HG03025 (cell line): ENCODE results near the gene ANXA2R.
"Not testable (repeated sequence)": the region's sequence is repeated elsewhere in the genome, so short reads cannot be mapped to it uniquely, and the experiment has no call there.

Source experiments
- ATAC-seq: cut with Tn5 transposase; IDR thresholded peaks from one replicate; pipeline ENCODE4 v1.9.1; 2021; ENCODE audit warnings: mild to moderate bottlenecking, moderate library complexity; ENCODE audit not compliant: unreplicated experiment, low FRiP score

The ANXA2R gene

GRCh38 chr5:43036856-43037635 is 3.1 kb downstream of the ANXA2R start:
- ATAC-seq, result no peak

DNA sequence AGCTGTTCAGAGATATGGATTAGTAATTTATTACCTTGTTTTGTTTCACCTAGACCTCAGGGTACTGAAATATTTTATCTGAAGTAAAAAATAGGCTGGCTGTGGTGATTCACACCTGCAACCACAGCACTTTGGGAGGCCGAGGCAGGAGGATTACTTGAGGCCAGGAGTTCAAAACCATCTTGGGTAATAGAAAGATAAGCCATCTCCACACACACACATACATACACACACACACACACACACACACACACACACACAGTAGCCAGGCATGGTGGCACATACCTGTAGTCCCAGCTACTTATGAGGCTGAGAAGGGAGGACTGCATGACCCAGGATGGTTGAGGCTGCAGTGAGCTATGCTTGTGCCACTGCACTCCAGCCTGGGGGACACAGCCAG is 3.7 kb downstream of the ANXA2R start:
- ATAC-seq, result no peak

DNA sequence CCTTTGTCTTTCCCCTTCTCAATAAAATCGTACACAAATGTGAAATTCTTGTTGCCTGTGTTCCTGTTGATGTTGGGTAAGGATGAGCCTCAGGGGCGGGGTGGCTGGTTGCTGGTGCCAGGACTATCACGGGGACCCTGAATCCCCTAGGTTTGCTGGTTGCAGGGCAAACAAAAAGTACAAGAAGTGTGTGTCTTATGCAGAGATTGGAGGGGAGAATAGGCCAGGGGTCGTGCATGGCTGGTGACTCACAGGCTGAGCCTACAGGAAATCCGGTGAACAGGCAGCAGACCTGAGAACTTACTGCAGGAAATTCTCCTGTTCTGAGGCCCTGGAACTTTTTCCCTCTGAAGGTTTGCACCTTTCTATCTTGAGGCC is 5.5 kb downstream of the ANXA2R start:
- ATAC-seq, result no peak

- ATAC-seq, result no peak
Observed at GRCh38 chr5:43033841-43034590, 6.1 kb downstream of the ANXA2R start.

- ATAC-seq, result no peak
Observed at GRCh38 chr5:43027054-43027785, 12.9 kb downstream of the ANXA2R start.

GRCh38 chr5:43025184-43025950 is 14.8 kb downstream of the ANXA2R start:
- ATAC-seq, result not testable (repeated sequence)

- no peak for ATAC-seq
Observed at GRCh38 chr5:43024217-43024616, 15.9 kb downstream of the ANXA2R start.

- no peak for ATAC-seq
Observed at GRCh38 chr5:43021151-43021550, 19.0 kb downstream of the ANXA2R start.

GRCh38 chr5:43020399-43020746 is 19.7 kb downstream of the ANXA2R start:
- ATAC-seq, result peak; percentile 7

GRCh38 chr5:43019614-43020398 is 20.3 kb downstream of the ANXA2R start:
- peak; percentile 64 for ATAC-seq

- ATAC-seq, result no peak
Observed at GRCh38 chr5:43019291-43019613, 20.9 kb downstream of the ANXA2R start.

DNA sequence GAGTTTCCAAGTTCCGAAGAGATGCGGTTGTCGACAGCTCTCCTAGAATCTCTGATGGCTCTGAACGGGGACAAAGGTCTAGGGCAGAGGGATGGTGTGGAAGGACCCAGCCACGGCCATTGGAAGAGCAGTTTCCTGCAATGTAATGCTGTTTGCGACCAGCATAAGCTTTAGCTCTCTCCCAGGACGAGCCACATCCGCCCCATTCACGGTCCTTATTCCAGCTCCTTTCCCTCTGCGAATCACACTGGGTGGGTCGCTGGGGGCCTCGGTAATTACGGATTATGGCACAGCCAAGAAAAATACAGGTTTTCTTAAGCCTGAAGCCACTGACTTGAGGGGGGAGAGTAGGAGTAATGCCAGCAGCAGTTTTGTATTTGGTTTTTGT is 22.7 kb downstream of the ANXA2R start:
- ATAC-seq, result no peak

- no peak for ATAC-seq
Observed at GRCh38 chr5:43016217-43016779, 23.8 kb downstream of the ANXA2R start.

DNA sequence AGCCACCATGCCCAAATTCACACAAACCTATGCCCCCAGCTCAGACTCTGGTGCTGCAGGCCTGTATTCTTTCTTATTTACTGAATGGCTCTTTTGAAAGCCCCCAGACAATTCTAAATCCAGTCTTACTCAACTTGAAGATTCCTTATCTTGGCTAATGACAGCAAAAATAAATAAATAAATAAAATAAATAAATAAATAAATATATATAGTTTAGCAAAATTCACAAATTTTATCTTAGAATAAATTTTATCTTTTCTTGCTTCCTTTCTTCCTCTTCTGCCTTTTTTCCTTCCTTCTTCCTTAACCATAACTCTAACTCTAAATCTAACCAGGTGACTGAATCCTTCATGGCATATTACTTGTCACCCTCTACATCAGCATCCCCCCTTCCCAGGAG is 25.6 kb downstream of the ANXA2R start:
- ATAC-seq, result no peak

DNA sequence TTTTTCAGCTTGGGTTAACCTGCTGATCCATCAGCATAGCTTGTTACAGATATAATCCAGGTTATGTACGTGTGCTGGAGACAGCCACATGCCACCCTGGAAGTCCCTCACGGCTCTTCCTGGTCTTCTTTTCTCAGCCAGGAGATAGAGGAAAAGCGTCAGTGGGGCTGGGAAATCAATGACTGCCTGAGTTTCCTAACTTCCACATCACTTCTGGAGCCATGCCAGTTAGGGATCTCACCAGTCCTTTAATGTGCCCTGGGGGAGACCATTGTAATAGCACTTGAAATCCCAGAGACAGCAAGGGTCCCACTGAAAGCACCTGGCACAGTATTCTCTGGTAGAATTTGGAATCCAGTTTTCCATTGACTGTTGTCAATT is 29.2 kb downstream of the ANXA2R start:
- no peak for ATAC-seq

DNA sequence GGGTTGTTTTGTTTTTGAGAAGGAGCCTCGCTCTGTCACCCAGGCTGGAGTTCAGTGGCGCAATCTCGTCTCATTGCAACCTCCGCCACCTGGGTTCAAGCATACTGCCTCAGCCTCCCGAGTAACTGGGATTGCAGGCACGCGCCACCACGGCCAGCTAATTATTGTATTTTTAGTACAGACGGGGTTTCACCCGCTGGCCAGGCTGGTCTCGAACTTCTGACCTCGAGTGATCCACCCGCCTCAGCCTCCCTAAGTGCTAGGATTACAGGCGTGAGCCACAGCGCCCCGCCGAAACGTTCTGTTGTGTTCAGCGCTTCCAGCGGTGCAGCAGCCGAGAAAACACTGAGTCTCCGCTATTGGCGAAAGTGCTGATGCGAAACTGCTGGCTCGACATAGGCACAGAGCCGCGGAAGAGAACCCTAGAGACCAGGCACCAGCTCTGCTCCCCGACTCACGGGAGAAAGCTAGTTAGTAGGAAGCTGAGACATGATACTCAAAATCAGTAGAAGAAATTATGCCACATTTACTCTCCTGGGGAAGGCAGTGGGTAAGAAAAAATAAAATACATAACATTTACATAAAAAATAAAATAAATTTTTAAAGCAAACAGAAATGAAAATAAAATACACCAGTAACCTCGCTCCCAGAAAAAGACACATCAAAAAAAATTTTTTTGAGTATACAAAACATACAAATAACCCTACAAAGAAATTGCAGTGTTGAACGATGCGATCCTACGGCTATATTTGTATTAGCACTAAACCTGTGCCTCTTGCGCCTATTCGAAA is 31.6 kb downstream of the ANXA2R start:
- peak; percentile 49 for ATAC-seq

DNA sequence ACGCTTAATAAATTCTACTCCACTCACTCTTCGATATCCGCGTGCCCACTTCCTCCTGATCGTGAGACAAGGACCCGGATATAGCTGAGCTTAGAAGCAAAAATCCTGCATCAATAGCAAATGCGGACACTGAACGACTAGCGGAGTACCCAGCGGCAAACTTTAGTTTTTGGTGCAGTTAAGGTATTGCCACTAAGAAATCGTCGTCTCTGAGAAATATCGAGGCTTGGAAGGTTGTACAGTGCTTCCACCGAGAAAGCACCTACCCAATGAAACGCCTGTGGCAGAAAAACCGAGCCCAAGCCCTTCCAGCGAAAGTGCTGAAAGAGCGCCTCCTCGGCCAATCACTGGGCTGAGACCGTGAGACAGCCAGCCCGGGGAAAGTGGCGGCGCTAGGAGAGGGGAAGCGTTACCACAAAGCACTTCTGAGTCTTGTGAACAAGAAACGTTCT is 32.2 kb downstream of the ANXA2R start:
- peak; percentile 41 for ATAC-seq

GRCh38 chr5:43007246-43007910 is 32.7 kb downstream of the ANXA2R start:
- ATAC-seq, result peak; percentile 18
